Measurements from ENCODE around the gene LAMB1.

- TF ChIP-seq CTCF (conservative IDR thresholded peaks at IDR 0.05; ENCODE audit: low read depth, low read length) (no peak), EZH2 (IDR thresholded peaks at IDR 0.05; ENCODE audit: borderline replicate concordance, low read depth, low read length, poor library complexity, severe bottlenecking) (no peak)
These were observed 5.3 kb upstream of the LAMB1 start for GRCh38 chr7:108008240-108008639.
